ENCODE data around the gene TARBP1.

DNA sequence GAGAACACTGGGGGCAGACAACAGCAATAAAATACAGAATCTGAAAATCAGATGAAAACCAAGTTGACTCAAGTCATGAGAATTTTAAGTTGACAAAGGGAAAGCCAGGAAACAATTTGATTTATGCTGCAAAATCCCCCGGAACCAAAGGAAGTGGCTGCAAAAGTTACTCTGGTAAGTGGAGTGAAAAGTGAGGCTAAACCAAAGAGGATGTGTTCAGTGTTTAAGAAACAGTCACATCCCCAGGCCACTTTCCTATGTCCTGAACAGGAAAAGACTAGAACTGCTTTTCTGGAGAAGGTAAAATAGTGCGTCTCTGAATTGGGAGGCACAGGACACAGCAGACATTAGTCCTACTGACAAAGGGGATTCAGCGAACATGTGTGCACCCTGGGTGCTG lies 5.9 kb downstream of the TARBP1 start:
- TF ChIP-seq, protein P1, sequence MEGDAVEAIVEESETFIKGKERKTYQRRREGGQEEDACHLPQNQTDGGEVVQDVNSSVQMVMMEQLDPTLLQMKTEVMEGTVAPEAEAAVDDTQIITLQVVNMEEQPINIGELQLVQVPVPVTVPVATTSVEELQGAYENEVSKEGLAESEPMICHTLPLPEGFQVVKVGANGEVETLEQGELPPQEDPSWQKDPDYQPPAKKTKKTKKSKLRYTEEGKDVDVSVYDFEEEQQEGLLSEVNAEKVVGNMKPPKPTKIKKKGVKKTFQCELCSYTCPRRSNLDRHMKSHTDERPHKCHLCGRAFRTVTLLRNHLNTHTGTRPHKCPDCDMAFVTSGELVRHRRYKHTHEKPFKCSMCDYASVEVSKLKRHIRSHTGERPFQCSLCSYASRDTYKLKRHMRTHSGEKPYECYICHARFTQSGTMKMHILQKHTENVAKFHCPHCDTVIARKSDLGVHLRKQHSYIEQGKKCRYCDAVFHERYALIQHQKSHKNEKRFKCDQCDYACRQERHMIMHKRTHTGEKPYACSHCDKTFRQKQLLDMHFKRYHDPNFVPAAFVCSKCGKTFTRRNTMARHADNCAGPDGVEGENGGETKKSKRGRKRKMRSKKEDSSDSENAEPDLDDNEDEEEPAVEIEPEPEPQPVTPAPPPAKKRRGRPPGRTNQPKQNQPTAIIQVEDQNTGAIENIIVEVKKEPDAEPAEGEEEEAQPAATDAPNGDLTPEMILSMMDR (IDR thresholded peaks at IDR 0.05): no peak
- no peak for TF ChIP-seq ZFX (IDR thresholded peaks at IDR 0.05; ENCODE audit: borderline replicate concordance)
